ENCODE results near the gene PAPPA2. TPM values are rescaled to one million over a fixed set of nuclear protein-coding genes. Genes with fewer than 3 reads are reported as not detected.

Gene PAPPA2
- total and polyA plus RNA-seq, 2 donors from 2014 or later = 4.9 to 93.5 TPM

DNA sequence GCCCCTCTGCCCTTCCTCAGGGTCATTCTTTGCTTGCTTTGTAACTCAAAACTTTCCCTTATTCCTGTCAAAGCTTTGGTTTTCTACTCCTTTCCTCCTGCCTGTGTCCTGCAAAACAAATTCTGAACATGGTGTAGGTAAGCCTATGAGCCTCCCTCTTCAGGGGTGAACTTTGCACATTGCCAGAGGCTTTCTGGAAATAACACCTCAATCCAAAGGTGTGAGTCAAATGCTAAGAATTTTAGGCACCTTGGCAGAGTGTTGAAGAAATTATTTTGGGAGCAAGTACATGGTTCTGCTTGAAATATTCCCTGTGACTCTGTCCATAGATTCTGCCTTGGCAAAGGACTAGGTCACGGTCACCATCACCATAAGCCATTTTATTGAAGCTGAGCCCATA lies 70.0 kb downstream of the PAPPA2 start:
- peak overlapping the region; percentile 23 to 35 for H3K27ac ChIP-seq (ENCODE audit: low read depth in 2 of 2, low read length in 2 of 2)
- FAIRE-seq = no peak
- TF ChIP-seq, protein P1, sequence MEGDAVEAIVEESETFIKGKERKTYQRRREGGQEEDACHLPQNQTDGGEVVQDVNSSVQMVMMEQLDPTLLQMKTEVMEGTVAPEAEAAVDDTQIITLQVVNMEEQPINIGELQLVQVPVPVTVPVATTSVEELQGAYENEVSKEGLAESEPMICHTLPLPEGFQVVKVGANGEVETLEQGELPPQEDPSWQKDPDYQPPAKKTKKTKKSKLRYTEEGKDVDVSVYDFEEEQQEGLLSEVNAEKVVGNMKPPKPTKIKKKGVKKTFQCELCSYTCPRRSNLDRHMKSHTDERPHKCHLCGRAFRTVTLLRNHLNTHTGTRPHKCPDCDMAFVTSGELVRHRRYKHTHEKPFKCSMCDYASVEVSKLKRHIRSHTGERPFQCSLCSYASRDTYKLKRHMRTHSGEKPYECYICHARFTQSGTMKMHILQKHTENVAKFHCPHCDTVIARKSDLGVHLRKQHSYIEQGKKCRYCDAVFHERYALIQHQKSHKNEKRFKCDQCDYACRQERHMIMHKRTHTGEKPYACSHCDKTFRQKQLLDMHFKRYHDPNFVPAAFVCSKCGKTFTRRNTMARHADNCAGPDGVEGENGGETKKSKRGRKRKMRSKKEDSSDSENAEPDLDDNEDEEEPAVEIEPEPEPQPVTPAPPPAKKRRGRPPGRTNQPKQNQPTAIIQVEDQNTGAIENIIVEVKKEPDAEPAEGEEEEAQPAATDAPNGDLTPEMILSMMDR (IDR thresholded peaks at IDR 0.05; ENCODE audit: borderline replicate concordance, extremely low read depth, insufficient read depth) = no peak
- no peaks in the 10 kb centered on the region for H3K36me3 ChIP-seq (ENCODE audit: control insufficient read depth in 2 of 3, insufficient read depth in 3 of 3, low read length in 3 of 3)
- intact Hi-C loops (cut with DNase I) = no loop called here
- H3K9me3 ChIP-seq (ENCODE audit: control insufficient read depth in 2 of 3, insufficient read depth in 1 of 3, low read length in 3 of 3) = no peaks in the 10 kb centered on the region
- DNase-seq = peak in 2 of 5 donors; percentile 26 to 38
- peaks cover 0 to 8% (median 0%) of the 10 kb centered on the region in 3 donors for H3K4me1 ChIP-seq (ENCODE audit: control insufficient read depth in 2 of 3, insufficient read depth in 2 of 3, low read depth in 1 of 3, low read length in 3 of 3)
- H3K4me3 ChIP-seq (ENCODE audit: low read length in 3 of 3) = no peak overlapping the region
- no peak overlapping the region for H3K9ac ChIP-seq (ENCODE audit: low read length in 3 of 3)
- H3K27me3 ChIP-seq (ENCODE audit: control insufficient read depth, insufficient read depth, low read length) = no peaks in the 10 kb centered on the region

DNA sequence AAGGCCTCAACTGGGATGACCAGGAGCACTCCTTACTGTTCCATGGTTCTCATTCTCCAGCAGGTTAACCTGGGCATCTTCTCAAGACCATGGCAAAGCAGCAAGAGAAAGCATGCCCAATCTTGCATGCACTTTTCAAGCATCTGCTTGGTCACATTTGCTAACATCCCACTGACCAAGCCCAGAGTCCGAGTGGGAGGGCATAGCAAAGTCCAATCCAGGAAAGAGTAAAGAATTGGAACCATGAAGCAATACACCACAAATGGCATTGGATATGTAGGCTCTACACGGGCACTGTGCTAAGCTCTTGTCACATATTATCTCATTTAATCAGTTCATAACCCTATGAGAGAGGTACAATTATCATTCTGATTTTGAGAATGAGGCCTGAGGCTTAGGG lies 73.6 kb downstream of the PAPPA2 start:
- FAIRE-seq = no peak

DNA sequence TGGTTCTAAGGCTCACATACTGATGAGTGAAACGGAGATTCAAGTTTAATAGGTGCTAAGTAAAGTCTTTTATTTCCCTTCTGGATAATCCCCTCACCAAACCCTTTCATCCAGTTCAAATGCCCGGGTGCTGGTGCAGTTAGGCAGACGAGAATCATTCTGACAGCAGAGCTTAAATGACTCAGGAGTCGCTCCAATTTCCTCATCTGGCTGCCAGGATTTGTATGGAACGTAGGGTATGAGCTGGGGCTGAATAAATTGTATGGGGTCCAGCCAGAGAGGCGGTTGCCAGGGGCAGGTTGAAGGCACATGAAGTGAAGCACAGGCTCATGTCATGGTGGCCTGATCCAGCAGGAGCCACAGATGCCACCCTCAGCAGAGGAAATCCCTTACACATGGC lies 76.0 kb downstream of the PAPPA2 start:
- intact Hi-C loops (cut with DNase I) = no loop called here
- H3K4me3 ChIP-seq (ENCODE audit: low read length in 3 of 3) = no peak overlapping the region
- no peak overlapping the region for H3K9ac ChIP-seq (ENCODE audit: low read length in 3 of 3)
- H3K27me3 ChIP-seq (ENCODE audit: control insufficient read depth, insufficient read depth, low read length) = no peaks in the 10 kb centered on the region
- no peaks in the 10 kb centered on the region for H3K9me3 ChIP-seq (ENCODE audit: control insufficient read depth in 2 of 3, insufficient read depth in 1 of 3, low read length in 3 of 3)
- H3K36me3 ChIP-seq (ENCODE audit: control insufficient read depth in 2 of 3, insufficient read depth in 3 of 3, low read length in 3 of 3) = no peaks in the 10 kb centered on the region
- no peaks in the 10 kb centered on the region for H3K4me1 ChIP-seq (ENCODE audit: control insufficient read depth in 2 of 3, insufficient read depth in 2 of 3, low read depth in 1 of 3, low read length in 3 of 3)
- TF ChIP-seq, protein P1 (IDR thresholded peaks at IDR 0.05; ENCODE audit: borderline replicate concordance, extremely low read depth, insufficient read depth) = no peak
- H3K27ac ChIP-seq (ENCODE audit: low read depth in 2 of 2, low read length in 2 of 2) = no peak overlapping the region
- FAIRE-seq = no peak
- no peak for DNase-seq

More for the DNA sequence above, 73.6 kb downstream of the PAPPA2 start:
- DNase-seq = no peak
- Histone ChIP-seq H3K9me3 (ENCODE audit: control insufficient read depth in 2 of 3, insufficient read depth in 1 of 3, low read length in 3 of 3) (no peaks in the 10 kb centered on the region), H3K27me3 (ENCODE audit: control insufficient read depth, insufficient read depth, low read length) (no peaks in the 10 kb centered on the region), H3K27ac (ENCODE audit: low read depth in 2 of 2, low read length in 2 of 2) (no peak overlapping the region), H3K9ac (ENCODE audit: low read length in 3 of 3) (no peak overlapping the region), H3K4me3 (ENCODE audit: low read length in 3 of 3) (no peak overlapping the region), H3K4me1 (ENCODE audit: control insufficient read depth in 2 of 3, insufficient read depth in 2 of 3, low read depth in 1 of 3, low read length in 3 of 3) (peaks cover 0 to 8% (median 0%) of the 10 kb centered on the region in 3 donors), H3K36me3 (ENCODE audit: control insufficient read depth in 2 of 3, insufficient read depth in 3 of 3, low read length in 3 of 3) (no peaks in the 10 kb centered on the region)
- TF ChIP-seq, protein P1 (IDR thresholded peaks at IDR 0.05; ENCODE audit: borderline replicate concordance, extremely low read depth, insufficient read depth) = no peak
- intact Hi-C loops (cut with DNase I) = no loop called here

DNA sequence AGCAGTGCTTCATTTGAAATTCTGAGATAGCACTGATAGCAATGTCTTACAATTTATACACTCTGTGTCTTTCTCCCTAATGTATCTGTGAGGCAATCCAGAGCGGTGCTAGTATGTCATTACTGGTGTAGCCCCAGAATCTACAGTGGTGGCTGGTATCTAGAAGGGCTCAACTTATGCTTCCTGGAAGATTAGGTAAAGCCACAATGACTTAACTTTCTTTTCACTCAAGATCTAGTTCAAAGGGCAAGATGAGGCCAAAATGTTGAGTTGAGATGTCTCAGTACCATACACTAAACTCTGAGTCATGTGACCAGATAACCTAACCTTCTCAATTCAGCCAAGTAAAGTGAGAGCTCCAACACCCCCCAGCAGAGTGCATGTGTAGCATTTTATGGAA lies 77.5 kb downstream of the PAPPA2 start:
- no peaks in the 10 kb centered on the region for H3K4me1 ChIP-seq (ENCODE audit: control insufficient read depth in 2 of 3, insufficient read depth in 2 of 3, low read depth in 1 of 3, low read length in 3 of 3)
- DNase-seq (no peak), FAIRE-seq (no peak)
- no peaks in the 10 kb centered on the region for H3K36me3 ChIP-seq (ENCODE audit: control insufficient read depth in 2 of 3, insufficient read depth in 3 of 3, low read length in 3 of 3)
- no peak overlapping the region for H3K4me3 ChIP-seq (ENCODE audit: low read length in 3 of 3)
- H3K27ac ChIP-seq (ENCODE audit: low read depth in 2 of 2, low read length in 2 of 2) = no peak overlapping the region
- no peak overlapping the region for H3K9ac ChIP-seq (ENCODE audit: low read length in 3 of 3)
- intact Hi-C loops (cut with DNase I) = no loop called here
- TF ChIP-seq, protein P1 (IDR thresholded peaks at IDR 0.05; ENCODE audit: borderline replicate concordance, extremely low read depth, insufficient read depth) = no peak
- H3K9me3 ChIP-seq (ENCODE audit: control insufficient read depth in 2 of 3, insufficient read depth in 1 of 3, low read length in 3 of 3) = no peaks in the 10 kb centered on the region
- no peaks in the 10 kb centered on the region for H3K27me3 ChIP-seq (ENCODE audit: control insufficient read depth, insufficient read depth, low read length)

Data from kidney (tissue), 14 donors.